Gastrocnemius medialis (tissue), 4 donors: ENCODE results near the gene BSCL2.
"Not testable (repeated sequence)": the region's sequence is repeated elsewhere in the genome, so short reads cannot be mapped to it uniquely, and the experiment has no call there.

Source experiments
- POLR2A ChIP-seq, 2 donors: fragments of 450-650 bp; IDR thresholded peaks; one replicate each; pipeline ENCODE4 v1.6.1; 2017; ENCODE audit warnings: antibody characterized with exemption in 2 of 2, mild to moderate bottlenecking in 2 of 2, moderate library complexity in 2 of 2
- TF ChIP-seq, protein P1 (sequence below), 5 experiments: fragments of 450-650 bp in 3 of 5; fragments of 200-600 bp in 2 of 5; sonication (generic) in 2 of 5; IDR thresholded peaks in 4 of 5; conservative IDR thresholded peaks in 1 of 5; 1 replicate in 4 of 5; 2 replicates in 1 of 5; pipeline ENCODE4 v1.5.1; 2016 to 2019; ENCODE audit warnings: antibody characterized with exemption in 5 of 5, mild to moderate bottlenecking in 3 of 5, moderate library complexity in 3 of 5

DNA sequence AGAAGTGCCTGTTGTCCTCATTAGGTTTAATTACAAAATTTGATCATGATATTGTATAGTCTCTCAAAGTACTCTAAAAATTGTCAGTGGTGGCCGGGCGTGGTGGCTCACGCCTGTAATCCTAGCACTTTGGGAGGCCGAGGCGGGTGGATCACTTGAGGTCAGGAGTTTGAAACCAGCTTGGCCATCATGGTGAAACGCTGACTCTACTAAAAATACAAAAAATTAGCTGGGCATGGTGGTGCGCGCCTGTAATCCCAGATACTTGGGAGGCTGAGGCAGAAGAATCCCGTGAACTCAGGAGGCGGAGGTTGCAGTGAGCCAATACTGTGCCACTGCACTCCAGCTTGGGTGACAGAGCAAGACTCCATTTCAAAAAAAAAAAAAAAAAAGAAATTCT is 31.8 kb downstream of the BSCL2 start:
- TF ChIP-seq, protein P1, sequence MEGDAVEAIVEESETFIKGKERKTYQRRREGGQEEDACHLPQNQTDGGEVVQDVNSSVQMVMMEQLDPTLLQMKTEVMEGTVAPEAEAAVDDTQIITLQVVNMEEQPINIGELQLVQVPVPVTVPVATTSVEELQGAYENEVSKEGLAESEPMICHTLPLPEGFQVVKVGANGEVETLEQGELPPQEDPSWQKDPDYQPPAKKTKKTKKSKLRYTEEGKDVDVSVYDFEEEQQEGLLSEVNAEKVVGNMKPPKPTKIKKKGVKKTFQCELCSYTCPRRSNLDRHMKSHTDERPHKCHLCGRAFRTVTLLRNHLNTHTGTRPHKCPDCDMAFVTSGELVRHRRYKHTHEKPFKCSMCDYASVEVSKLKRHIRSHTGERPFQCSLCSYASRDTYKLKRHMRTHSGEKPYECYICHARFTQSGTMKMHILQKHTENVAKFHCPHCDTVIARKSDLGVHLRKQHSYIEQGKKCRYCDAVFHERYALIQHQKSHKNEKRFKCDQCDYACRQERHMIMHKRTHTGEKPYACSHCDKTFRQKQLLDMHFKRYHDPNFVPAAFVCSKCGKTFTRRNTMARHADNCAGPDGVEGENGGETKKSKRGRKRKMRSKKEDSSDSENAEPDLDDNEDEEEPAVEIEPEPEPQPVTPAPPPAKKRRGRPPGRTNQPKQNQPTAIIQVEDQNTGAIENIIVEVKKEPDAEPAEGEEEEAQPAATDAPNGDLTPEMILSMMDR (IDR thresholded peaks at IDR 0.05 in 4 of 5, conservative IDR thresholded peaks at IDR 0.05 in 1 of 5), result not testable (repeated sequence)
- TF ChIP-seq POLR2A (IDR thresholded peaks at IDR 0.05), result not testable (repeated sequence)
